ENCODE measurements around the gene ANKHD1.

DNA sequence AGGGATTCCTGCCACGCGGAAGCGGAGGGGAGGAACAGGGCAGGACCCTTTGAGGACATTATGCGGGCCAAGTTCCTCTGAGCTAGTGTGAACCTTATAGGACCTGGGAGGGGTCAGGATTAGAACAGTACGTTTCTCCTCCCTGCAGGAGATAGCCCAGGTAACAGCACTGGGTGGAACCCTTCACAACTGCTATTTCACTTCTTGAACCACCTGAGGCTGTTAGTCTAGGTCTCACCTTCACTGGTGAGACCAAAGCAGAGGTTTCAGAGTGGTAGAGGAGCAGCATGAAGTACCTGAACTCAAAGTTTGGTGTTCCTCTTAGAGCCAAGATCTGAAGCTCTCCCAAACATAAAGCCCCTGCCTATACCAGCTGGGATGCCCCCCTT lies 146.7 kb downstream of the ANKHD1 start:
- TF ChIP-seq, protein P1, sequence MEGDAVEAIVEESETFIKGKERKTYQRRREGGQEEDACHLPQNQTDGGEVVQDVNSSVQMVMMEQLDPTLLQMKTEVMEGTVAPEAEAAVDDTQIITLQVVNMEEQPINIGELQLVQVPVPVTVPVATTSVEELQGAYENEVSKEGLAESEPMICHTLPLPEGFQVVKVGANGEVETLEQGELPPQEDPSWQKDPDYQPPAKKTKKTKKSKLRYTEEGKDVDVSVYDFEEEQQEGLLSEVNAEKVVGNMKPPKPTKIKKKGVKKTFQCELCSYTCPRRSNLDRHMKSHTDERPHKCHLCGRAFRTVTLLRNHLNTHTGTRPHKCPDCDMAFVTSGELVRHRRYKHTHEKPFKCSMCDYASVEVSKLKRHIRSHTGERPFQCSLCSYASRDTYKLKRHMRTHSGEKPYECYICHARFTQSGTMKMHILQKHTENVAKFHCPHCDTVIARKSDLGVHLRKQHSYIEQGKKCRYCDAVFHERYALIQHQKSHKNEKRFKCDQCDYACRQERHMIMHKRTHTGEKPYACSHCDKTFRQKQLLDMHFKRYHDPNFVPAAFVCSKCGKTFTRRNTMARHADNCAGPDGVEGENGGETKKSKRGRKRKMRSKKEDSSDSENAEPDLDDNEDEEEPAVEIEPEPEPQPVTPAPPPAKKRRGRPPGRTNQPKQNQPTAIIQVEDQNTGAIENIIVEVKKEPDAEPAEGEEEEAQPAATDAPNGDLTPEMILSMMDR (conservative IDR thresholded peaks at IDR 0.05) = no peak
- TF ChIP-seq EZH2 (IDR thresholded peaks at IDR 0.05; ENCODE audit: low read depth) = no peak
